Measurements from ENCODE around the gene TP73.

DNA sequence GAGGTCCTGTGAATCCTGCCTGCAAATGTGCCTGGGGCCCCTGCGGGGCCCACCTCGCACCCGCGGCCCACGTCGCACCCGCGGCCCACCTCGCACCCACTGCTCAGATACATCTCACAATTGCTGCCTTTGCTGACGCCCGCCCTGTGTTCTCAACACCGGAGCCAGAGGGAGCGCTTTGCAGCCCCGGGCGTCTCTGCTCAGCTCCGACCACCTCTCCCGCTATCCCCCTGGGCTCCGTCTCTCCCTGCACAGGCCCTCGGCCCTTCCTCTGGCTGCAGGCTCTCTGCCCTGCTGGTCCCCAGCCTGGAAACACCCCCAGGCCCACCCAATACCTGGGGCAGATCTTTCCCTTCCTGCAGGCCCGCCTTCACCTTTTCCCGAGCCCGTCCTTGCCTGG, 44.8 kb downstream of the TP73 start:
- TF ChIP-seq, protein P1, sequence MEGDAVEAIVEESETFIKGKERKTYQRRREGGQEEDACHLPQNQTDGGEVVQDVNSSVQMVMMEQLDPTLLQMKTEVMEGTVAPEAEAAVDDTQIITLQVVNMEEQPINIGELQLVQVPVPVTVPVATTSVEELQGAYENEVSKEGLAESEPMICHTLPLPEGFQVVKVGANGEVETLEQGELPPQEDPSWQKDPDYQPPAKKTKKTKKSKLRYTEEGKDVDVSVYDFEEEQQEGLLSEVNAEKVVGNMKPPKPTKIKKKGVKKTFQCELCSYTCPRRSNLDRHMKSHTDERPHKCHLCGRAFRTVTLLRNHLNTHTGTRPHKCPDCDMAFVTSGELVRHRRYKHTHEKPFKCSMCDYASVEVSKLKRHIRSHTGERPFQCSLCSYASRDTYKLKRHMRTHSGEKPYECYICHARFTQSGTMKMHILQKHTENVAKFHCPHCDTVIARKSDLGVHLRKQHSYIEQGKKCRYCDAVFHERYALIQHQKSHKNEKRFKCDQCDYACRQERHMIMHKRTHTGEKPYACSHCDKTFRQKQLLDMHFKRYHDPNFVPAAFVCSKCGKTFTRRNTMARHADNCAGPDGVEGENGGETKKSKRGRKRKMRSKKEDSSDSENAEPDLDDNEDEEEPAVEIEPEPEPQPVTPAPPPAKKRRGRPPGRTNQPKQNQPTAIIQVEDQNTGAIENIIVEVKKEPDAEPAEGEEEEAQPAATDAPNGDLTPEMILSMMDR (conservative IDR thresholded peaks at IDR 0.05; ENCODE audit: low read depth, low read length): no peak
- TF ChIP-seq EZH2 (IDR thresholded peaks at IDR 0.05; ENCODE audit: borderline replicate concordance, low read depth, low read length, poor library complexity, severe bottlenecking): no peak

Measured in A673 (cell line).